Mucosa of gallbladder (tissue), 1 donor: ENCODE measurements around the gene CCR8. TPM values are rescaled to one million over a fixed set of nuclear protein-coding genes. Genes with fewer than 3 reads are reported as not detected.
A peak's percentile ranks its signal among the peaks of the same experiment; 100 is the strongest.
"Not testable (repeated sequence)": the region's sequence is repeated elsewhere in the genome, so short reads cannot be mapped to it uniquely, and the experiment has no call there.

Experiments used
- DNase-seq: peaks from one replicate; pipeline ENCODE4 v3.0.0-alpha.2; 2020; ENCODE audit warnings: low spot score
- total RNA-seq: library from RNA; stranded (reverse); gene quantifications from one replicate; pipeline ENCODE4 v1.2.1, GENCODE V29; 2021
- donor health status: DM: no; HTN: no; CAD: no.

Gene CCR8
- total RNA-seq, 1 donor from 2014 or later = not detected

GRCh38 chr3:39315420-39315819, 14.1 kb upstream of the CCR8 start:
- DNase-seq = no peak

DNA sequence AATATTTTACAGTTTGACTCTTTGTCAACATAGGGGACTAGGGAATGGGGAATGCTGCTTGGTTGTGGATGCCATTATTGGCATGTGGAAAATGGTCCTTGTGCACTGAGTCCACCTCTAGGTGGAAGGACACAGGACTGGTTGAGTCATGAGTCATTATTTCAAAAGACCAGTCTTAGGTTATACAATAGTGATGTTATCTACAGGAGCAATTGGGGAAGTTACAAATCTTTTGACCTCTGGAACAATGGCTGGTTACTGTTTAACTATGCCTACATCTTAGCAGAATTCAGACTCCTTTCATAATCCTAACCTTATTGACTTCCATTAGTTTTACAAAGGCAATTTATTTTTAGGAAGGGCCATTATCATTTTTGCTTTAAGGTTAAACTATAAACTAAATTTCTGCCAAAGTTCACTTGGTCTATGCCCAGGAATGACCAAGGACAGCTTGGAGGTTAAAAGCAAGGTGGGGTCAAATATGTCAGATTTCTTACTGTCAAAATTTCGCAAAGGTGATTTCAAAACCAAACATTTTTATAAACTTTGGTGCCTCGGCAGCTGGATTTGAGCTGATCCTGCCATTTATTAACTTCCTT, 11.8 kb upstream of the CCR8 start:
- peak; percentile 62 for DNase-seq

- no peak for DNase-seq
Observed at GRCh38 chr3:39318301-39318700, 11.2 kb upstream of the CCR8 start.

DNA sequence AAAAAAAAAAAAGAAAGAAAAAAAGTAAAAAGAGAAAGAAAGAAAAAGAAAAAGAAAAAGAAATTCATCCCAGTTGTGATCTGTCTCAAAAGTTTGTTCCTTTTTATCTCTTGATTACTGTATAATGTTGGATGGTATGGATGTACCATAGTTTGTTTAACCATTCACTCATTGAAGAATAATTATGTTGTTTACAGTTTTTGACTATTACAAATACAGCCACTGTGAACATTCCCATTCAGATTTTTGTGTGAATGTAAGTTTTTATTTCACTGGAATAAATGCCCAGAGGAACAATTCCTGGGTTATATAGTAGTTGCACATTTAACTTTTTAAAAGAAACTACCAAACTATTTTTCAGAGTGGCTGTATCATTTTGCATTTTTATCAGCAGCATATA, 10.3 kb upstream of the CCR8 start:
- no peak for DNase-seq

DNA sequence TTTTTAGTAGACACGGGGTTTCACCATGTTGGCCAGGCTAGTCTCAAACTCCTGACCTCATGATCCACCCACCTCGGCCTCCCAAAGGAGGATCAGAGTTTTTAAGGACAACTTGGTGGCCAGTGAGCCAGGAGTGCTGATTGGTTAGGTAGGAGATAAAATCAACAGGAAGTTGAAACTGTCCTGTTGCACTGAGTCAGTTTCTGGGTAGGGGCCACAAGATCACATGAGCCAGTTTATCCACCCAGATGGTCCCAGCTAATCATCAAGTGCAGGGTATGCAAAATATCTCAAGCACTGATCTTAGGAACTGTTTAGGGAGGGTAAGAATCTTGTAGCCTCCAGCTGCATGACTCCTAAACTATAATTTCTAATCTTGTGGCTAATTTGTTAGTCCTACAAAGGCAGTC, 7.9 kb upstream of the CCR8 start:
- DNase-seq = not testable (repeated sequence)

DNA sequence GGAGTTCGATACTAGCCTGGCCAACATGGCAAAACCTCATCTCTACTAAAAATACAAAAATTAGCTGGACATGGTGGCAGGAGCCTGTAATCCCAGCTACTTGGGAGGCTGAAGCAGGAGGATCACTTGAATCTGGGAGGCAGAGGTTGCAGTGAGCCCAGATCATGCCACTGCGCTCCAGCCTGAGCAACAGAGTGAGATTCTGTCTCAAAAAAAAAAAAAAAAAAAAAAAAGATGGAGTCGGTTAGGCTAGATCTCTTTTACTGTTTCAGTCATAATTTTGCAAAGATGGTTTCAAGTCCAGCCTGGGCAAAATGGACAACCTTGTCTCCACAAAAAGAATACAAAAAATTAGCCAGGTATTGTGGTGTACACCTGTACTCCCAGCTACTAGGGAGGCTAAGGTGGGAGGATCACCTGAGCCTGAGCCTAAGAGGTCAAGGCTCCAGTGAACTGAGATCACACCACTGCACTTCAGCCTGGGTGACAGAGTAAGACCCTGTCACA, 7.2 kb upstream of the CCR8 start:
- DNase-seq = not testable (repeated sequence)

DNA sequence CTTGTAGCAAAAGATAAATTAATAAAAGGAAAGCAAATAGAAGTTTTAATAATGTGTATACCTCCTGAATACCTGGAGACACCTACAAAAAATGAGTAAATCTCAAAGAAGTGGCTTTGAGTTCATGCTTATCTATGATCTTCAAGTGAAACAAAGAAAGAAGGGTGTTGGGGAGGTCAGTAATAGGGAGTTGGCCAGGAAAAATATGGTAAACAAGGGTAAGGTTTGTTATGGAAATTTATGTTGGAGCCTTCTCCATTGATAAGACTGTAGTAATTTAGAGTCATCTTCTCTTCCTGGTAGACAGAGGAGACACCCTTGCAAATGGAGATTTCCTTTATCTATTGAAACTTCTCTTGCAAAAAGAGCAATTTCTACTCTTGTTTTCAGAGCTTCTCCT, 6.6 kb upstream of the CCR8 start:
- DNase-seq = no peak

DNA sequence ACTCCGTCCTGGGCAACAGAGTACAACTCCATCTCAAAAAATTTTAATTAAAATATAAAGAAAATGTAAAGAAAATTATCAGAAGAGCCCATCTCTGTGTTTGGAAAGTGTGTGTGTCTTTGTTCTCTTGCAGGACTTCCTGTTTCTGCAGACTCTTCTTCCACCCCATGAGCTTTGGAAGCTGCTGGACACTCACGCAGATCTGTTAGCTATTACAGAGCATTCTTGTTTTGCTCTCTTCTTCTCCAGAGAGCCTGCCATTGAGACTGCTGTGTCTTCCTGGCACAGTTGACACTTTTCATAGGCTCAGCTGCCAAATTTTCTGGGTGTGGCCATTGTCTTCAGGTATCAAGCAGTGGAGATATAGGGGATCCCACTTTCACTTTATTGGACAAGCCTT, 6.0 kb upstream of the CCR8 start:
- no peak for DNase-seq

- DNase-seq = no peak
Observed at GRCh38 chr3:39325236-39325635, 4.3 kb upstream of the CCR8 start.

- no peak for DNase-seq
Observed at GRCh38 chr3:39327053-39327745, 2.3 kb upstream of the CCR8 start.

GRCh38 chr3:39327746-39328349, 1.7 kb upstream of the CCR8 start:
- no peak for DNase-seq

- no peak for DNase-seq
Observed at GRCh38 chr3:39330824-39331223, 1.3 kb downstream of the CCR8 start.

- no peak for DNase-seq
Observed at GRCh38 chr3:39332525-39332924, 3.0 kb downstream of the CCR8 start.

DNA sequence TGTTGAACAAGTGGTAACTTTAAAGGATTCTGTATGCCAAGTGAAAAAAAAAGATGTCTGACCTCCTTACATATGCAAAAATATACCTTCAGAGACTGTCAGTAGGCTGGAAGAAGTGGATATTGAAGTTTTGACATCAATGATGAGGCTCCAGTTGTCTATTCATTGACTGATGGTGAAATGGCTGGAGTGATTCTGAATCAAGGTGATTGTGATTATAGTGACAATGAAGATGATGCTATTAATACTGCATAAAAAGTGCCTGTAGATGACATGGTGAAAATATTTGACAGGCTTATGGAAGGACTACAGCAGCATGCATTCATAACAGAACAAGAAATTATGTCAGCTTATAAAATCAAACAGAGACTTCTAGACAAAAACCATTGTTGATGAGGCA, 4.1 kb downstream of the CCR8 start:
- DNase-seq = no peak

DNA sequence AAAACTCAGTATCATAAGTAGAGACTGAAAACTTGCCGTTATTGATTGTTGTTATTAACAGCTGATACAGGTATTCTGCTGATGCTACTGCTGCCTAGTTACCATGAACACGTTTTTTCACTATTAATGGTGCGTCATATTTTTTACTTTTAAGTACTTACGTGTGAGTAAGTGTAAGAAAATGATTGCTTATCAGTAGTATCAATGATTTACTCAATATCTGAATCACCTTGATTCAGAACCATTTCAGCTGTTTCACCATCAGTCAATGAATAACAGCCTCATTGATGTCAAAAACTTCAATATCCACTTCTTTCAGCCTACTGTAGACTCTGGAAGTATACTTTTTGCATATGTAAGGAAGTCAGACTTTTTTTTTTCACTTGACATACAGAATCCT, 4.7 kb downstream of the CCR8 start:
- no peak for DNase-seq

DNA sequence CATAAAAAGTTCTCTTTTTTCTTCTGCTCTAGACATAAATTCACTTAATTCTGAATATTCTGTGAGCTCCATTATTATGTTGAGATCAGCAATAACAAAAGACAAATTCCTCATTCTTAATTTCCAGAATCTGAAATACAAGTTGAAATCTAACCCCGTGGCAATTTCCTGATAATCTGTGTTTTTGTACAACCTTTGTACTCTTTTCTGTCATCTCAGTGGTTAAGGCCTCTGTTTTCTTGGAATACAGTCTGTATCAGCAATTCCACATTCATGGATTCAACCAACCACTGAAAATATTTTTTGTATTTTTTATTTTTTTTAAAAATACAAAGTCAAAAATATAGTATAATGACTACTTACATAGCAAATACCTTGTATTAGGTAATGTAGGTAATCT, 8.7 kb downstream of the CCR8 start:
- DNase-seq = no peak

DNA sequence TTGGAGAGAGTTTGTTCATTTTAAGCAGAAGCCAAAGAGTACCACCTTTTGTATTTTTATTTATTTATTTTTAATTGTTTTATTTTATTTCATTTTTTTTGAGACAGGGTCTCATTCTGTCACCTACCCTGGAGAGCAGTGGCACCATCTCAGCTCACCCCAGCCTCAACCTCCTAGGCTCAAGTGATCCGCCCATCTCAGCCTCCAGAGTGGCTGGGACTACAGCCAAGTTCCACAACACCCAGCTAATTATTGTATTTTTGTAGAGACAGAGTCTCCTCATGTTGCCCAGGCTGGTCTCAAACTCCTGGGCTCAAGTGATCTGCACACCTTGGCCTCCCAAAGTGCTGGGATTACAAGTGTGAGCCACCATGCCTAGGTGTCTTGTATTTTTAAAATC, 9.6 kb downstream of the CCR8 start:
- no peak for DNase-seq

DNA sequence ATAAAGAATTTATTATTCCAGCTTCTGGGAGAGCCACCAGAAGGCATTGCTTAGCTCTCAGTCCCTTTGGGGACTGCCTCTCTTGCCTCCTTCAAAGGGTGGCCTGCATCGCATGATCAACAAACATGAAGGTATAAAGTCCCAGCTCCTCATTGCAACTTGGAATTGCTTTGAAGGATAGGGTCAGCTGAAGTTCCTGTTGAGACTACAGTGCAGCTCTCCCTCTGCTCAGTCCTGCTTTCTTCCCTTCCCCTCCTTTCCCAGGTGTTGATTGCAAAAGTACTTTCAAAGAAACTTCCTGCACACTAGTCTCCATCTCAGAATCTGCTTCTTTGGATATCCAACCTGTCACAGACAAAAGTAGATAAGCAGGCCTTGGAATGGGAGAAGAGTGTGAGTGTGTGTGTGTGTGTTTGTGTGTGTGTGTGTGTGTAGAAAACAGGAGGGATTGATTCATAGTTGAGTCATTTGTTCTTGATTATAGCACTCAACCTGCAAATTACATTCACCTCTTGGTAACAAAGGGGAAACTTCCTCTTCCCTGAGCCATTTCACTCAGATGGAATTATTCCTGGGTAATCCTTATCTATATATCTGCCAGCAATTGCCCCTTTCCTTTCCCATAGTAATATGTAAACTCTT, 13.7 kb downstream of the CCR8 start:
- no peak for DNase-seq

DNA sequence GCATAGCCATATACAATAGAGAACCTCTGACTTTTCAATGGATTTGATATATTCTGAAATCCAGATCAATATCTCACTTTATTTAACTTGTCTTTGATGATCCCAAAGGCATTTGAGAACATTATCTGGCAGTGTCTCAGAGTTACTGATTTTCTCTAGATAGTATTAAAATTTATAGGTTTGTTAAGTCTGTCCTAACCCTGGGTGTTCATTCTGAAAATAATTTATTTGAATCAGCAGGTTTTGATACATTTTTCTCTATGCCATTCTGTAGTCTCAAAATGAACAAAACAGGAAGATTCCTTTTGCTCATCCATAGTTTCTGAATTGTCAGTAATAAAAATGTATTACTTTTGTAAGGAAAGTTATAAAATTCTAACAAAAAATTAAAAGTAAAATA, 14.3 kb downstream of the CCR8 start:
- no peak for DNase-seq

- no peak for DNase-seq
Observed at GRCh38 chr3:39344746-39345344, 15.3 kb downstream of the CCR8 start.

- DNase-seq = no peak
Observed at GRCh38 chr3:39346785-39347585, 17.5 kb downstream of the CCR8 start.

DNA sequence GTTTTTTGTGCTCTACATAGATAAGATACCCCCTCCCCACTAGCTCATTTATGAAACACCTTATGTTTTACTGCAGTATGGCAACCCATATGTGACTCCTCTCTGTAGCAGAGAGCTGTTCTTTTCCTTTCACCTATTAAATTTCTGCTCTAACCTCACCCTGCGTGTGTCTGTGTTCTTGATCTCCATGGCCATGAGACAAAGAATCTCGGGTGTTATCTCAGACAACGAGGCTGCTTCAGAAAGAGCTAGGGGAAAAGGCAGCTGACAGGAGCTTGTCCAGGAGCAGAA, 18.0 kb downstream of the CCR8 start:
- no peak for DNase-seq
